Right ventricle myocardium superior (tissue), 1 donor: Measurements from ENCODE around the gene CPED1. TPM values are rescaled to one million over a fixed set of nuclear protein-coding genes. Genes with fewer than 3 reads are reported as not detected.
"Not testable (repeated sequence)": the region's sequence is repeated elsewhere in the genome, so short reads cannot be mapped to it uniquely, and the experiment has no call there.

Source experiments
- ATAC-seq: fragments of 200-7000 bp; cut with Tn5 transposase; one replicate; pipeline ENCODE4 v1.9.1; 2020; ENCODE audit warnings: mild to moderate bottlenecking; ENCODE audit not compliant: poor library complexity
- DNase-seq: peaks from one replicate; pipeline ENCODE4 v3.0.0-alpha.2; 2020
- intact Hi-C: fragments of 100-400 bp; cut with DNase I; formaldehyde crosslinking; loops from one replicate; pipeline ENCODE4 v1.11.2; 2022
- total RNA-seq: library from RNA; stranded (reverse); fragmentation: NEBNext Ultra II Directional; extraction: Animal tissue kit (Norgen Biotek cat#: 25700); gene quantifications from one replicate; pipeline ENCODE4 v1.2.1, GENCODE V29; 2021
- donor health status: DM: no; HTN: yes; CAD: no; lungs with severe emphysema.

CPED1 gene
- total RNA-seq, 1 donor from 2014 or later: 26.2 TPM

GRCh38 chr7:121180436-121181063 lies 192.0 kb downstream of the CPED1 start:
- ATAC-seq: no peak
- DNase-seq: no peak
- intact Hi-C loops: no loop called here

- DNase-seq: no peak
- intact Hi-C loops: no loop called here
Measured at GRCh38 chr7:121181357-121181756, 192.8 kb downstream of the CPED1 start.

GRCh38 chr7:121182281-121182680 lies 193.8 kb downstream of the CPED1 start:
- DNase-seq (no peak), ATAC-seq (no peak)
- intact Hi-C loops: no loop called here

More at GRCh38 chr7:121181357-121181756, 192.8 kb downstream of the CPED1 start:
- no peak for ATAC-seq

GRCh38 chr7:121182902-121183301 lies 194.4 kb downstream of the CPED1 start:
- ATAC-seq: no peak
- no peak for DNase-seq
- intact Hi-C loops: no loop called here

- intact Hi-C loops, DNase-seq, ATAC-seq: not testable (repeated sequence)
Measured at GRCh38 chr7:121183883-121184282, 195.4 kb downstream of the CPED1 start.

- ATAC-seq: no peak
- DNase-seq: no peak
- intact Hi-C loops: no loop called here
Measured at GRCh38 chr7:121186746-121187145, 198.2 kb downstream of the CPED1 start.

GRCh38 chr7:121187222-121187621 lies 198.7 kb downstream of the CPED1 start:
- DNase-seq (no peak), ATAC-seq (no peak)
- intact Hi-C loops: no loop called here

GRCh38 chr7:121187676-121188075 lies 199.2 kb downstream of the CPED1 start:
- no peak for DNase-seq
- ATAC-seq: no peak
- intact Hi-C loops: no loop called here

GRCh38 chr7:121192834-121193233 lies 204.3 kb downstream of the CPED1 start:
- intact Hi-C loops: no loop called here
- ATAC-seq (no peak), DNase-seq (no peak)

- ATAC-seq (no peak), DNase-seq (no peak)
- intact Hi-C loops: no loop called here
Measured at GRCh38 chr7:121195010-121195409, 206.5 kb downstream of the CPED1 start.

- intact Hi-C loops: no loop called here
- no peak for DNase-seq
- ATAC-seq: peak; percentile 14
Measured at GRCh38 chr7:121195874-121196273, 207.4 kb downstream of the CPED1 start.

- intact Hi-C loops: no loop called here
- no peak for DNase-seq
- ATAC-seq: no peak
Measured at GRCh38 chr7:121196286-121196685, 207.8 kb downstream of the CPED1 start.

- intact Hi-C loops: no loop called here
- DNase-seq (no peak), ATAC-seq (peak; percentile 23)
Measured at GRCh38 chr7:121197455-121197854, 208.9 kb downstream of the CPED1 start.

GRCh38 chr7:121198502-121198901 lies 210.0 kb downstream of the CPED1 start:
- peak; percentile 70 for ATAC-seq
- intact Hi-C loops: no loop called here

GRCh38 chr7:121202125-121202524 lies 213.6 kb downstream of the CPED1 start:
- DNase-seq: no peak
- intact Hi-C loops: no loop called here
- no peak for ATAC-seq

More at GRCh38 chr7:121198502-121198901, 210.0 kb downstream of the CPED1 start:
- no peak for DNase-seq

GRCh38 chr7:121202834-121203233 lies 214.3 kb downstream of the CPED1 start:
- DNase-seq (no peak), ATAC-seq (no peak)
- intact Hi-C loops: no loop called here

- ATAC-seq: peak; percentile 51
- no peak for DNase-seq
- intact Hi-C loops: no loop called here
Measured at GRCh38 chr7:121204537-121204936, 216.0 kb downstream of the CPED1 start.

- no peak for ATAC-seq
- intact Hi-C loops: no loop called here
Measured at GRCh38 chr7:121205777-121206176, 217.3 kb downstream of the CPED1 start.

GRCh38 chr7:121211253-121211652 lies 222.7 kb downstream of the CPED1 start:
- no peak for DNase-seq
- intact Hi-C loops: no loop called here
- no peak for ATAC-seq

More at GRCh38 chr7:121205777-121206176, 217.3 kb downstream of the CPED1 start:
- DNase-seq: no peak

GRCh38 chr7:121212036-121212435 lies 223.5 kb downstream of the CPED1 start:
- DNase-seq: no peak
- no peak for ATAC-seq
- intact Hi-C loops: no loop called here

- no peak for DNase-seq
- intact Hi-C loops: no loop called here
- no peak for ATAC-seq
Measured at GRCh38 chr7:121214657-121215056, 226.1 kb downstream of the CPED1 start.
